Measurements from ENCODE around the gene TMCO2. TPM values are rescaled to one million over a fixed set of nuclear protein-coding genes. Genes with fewer than 3 reads are reported as not detected.
A peak's percentile ranks its signal among the peaks of the same experiment; 100 is the strongest.

The TMCO2 gene
- polyA plus RNA-seq, 3 donors = not detected

DNA sequence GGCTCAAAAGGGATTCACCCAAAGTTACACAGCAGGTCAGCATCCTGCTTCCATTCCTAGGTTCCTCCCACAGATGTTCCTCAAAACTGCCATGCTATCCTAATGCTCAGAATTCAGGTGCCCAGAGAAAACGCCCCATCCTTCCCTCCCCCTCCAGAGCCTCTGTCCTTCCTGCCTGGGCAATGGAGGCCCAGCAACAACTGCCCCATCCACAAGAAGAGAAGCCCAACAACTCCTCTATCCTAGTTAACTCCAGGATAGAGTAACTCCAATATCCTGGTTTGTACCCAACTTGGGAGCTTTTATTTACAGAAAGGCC, 52.5 kb downstream of the TMCO2 start:
- no peak overlapping the region for H3K27ac ChIP-seq (ENCODE audit: low read depth in 1 of 2, low read length in 2 of 2)
- no peaks in the 10 kb centered on the region for H4K20me1 ChIP-seq (ENCODE audit: insufficient read depth, low read length)
- H3K4me1 ChIP-seq (ENCODE audit: control insufficient read depth in 1 of 2, insufficient read depth in 2 of 2, low read length in 2 of 2) = no peaks in the 10 kb centered on the region
- no peaks in the 10 kb centered on the region for H3K9me3 ChIP-seq (replicated peaks in 1 of 2; ENCODE audit: control insufficient read depth in 1 of 2, insufficient read depth in 1 of 2, low read length in 2 of 2)
- no peaks in the 10 kb centered on the region for H3K27me3 ChIP-seq (ENCODE audit: control insufficient read depth in 2 of 2, insufficient read depth in 2 of 2, low read length in 2 of 2)
- H2AFZ ChIP-seq (ENCODE audit: insufficient read depth, low read depth, low read length, poor library complexity, severe bottlenecking) = no peak overlapping the region
- intact Hi-C loops (cut with micrococcal nuclease) = no loop called here
- Mint-ChIP-seq H3K4me3 (no peak overlapping the region), H3K27ac (no peak overlapping the region), H3K9me3 (no peaks in the 10 kb centered on the region), H3K36me3 (peaks cover 21% of the 10 kb centered on the region in 2 donors), H3K27me3 (ENCODE audit: low read depth in 3 of 3) (peaks cover 0 to 3% (median 0%) of the 10 kb centered on the region in 3 donors), H3K4me1 (no peaks in the 10 kb centered on the region)
- no peaks in the 10 kb centered on the region for H3K79me2 ChIP-seq (ENCODE audit: insufficient read depth, low read length)
- no peak for TF ChIP-seq CTCF (IDR thresholded peaks at IDR 0.05)
- H3K36me3 ChIP-seq (replicated peaks in 1 of 2; ENCODE audit: control insufficient read depth in 1 of 2, insufficient read depth in 2 of 2, low read length in 2 of 2) = peaks cover 9 to 20% of the 10 kb centered on the region in 2 donors
- DNase-seq = no peak
- no peak overlapping the region for H3K9ac ChIP-seq (ENCODE audit: insufficient read depth, low read length, poor library complexity, severe bottlenecking)
- H3K4me2 ChIP-seq (replicated peaks; ENCODE audit: extremely low read depth, low read length, poor library complexity, severe bottlenecking) = no peak overlapping the region
- H3K4me3 ChIP-seq (replicated peaks in 1 of 3; ENCODE audit: low read depth in 2 of 3, low read length in 3 of 3) = no peak overlapping the region
- 78% methylated on average over 1 of the region's 1 CpG for WGBS (ENCODE audit: insufficient coverage)

DNA sequence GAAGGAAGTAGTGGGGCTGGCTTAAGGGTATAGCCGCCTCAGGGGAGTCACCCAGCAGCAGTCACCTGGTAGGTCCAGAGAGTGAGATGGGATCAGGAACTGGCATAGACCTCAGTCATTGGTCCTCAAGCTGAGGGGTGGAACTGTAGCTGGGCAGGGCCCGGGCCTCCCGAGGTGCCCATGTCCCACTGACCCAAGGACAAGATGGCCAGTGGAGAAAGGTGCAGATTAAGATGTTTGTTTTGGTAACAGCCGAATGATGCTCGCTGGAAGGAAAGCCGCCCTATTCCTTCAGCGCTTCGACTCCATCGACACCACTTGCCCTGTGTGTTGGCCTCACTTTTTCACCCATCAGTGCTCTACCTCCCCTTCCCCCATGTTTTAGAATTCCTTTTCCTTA, 52.9 kb downstream of the TMCO2 start:
- no peak overlapping the region for H3K4me3 Mint-ChIP-seq
- H3K36me3 ChIP-seq (replicated peaks in 1 of 2; ENCODE audit: control insufficient read depth in 1 of 2, insufficient read depth in 2 of 2, low read length in 2 of 2) = peaks cover 10 to 20% of the 10 kb centered on the region in 2 donors
- no peak for DNase-seq
- no peaks in the 10 kb centered on the region for H3K9me3 Mint-ChIP-seq
- peak overlapping the region in 1 of 7 donors; percentile 50 for H3K27ac Mint-ChIP-seq
- intact Hi-C loops (cut with micrococcal nuclease) = no loop called here
- H3K4me1 Mint-ChIP-seq = no peaks in the 10 kb centered on the region
- no peak overlapping the region for H3K4me3 ChIP-seq (replicated peaks in 1 of 3; ENCODE audit: low read depth in 2 of 3, low read length in 3 of 3)
- H3K36me3 Mint-ChIP-seq = peaks cover 18 to 21% of the 10 kb centered on the region in 2 donors
- H3K27me3 Mint-ChIP-seq (ENCODE audit: low read depth in 3 of 3) = peaks cover 0 to 3% (median 0%) of the 10 kb centered on the region in 3 donors
- H3K9ac ChIP-seq (ENCODE audit: insufficient read depth, low read length, poor library complexity, severe bottlenecking) = no peak overlapping the region
- TF ChIP-seq CTCF (IDR thresholded peaks at IDR 0.05) = no peak
- no peaks in the 10 kb centered on the region for H3K4me1 ChIP-seq (ENCODE audit: control insufficient read depth in 1 of 2, insufficient read depth in 2 of 2, low read length in 2 of 2)
- no peaks in the 10 kb centered on the region for H3K9me3 ChIP-seq (replicated peaks in 1 of 2; ENCODE audit: control insufficient read depth in 1 of 2, insufficient read depth in 1 of 2, low read length in 2 of 2)
- H3K27me3 ChIP-seq (ENCODE audit: control insufficient read depth in 2 of 2, insufficient read depth in 2 of 2, low read length in 2 of 2) = no peaks in the 10 kb centered on the region
- no peak overlapping the region for H2AFZ ChIP-seq (ENCODE audit: insufficient read depth, low read depth, low read length, poor library complexity, severe bottlenecking)
- no peaks in the 10 kb centered on the region for H4K20me1 ChIP-seq (ENCODE audit: insufficient read depth, low read length)
- H3K79me2 ChIP-seq (ENCODE audit: insufficient read depth, low read length) = no peaks in the 10 kb centered on the region
- H3K27ac ChIP-seq (ENCODE audit: low read depth in 1 of 2, low read length in 2 of 2) = no peak overlapping the region
- WGBS (ENCODE audit: insufficient coverage) = 83% methylated on average over 3 of the region's 9 CpGs
- no peak overlapping the region for H3K4me2 ChIP-seq (replicated peaks; ENCODE audit: extremely low read depth, low read length, poor library complexity, severe bottlenecking)

Data from CD14-positive monocyte (primary cell).